HG03175 (cell line): Measurements from ENCODE around the gene OCEL1.
"Not testable (repeated sequence)": the region's sequence is repeated elsewhere in the genome, so short reads cannot be mapped to it uniquely, and the experiment has no call there.

Experiments used
- ATAC-seq: cut with Tn5 transposase; IDR thresholded peaks from one replicate; pipeline ENCODE4 v1.9.1; 2021; ENCODE audit warnings: mild to moderate bottlenecking, moderate library complexity; ENCODE audit not compliant: unreplicated experiment

OCEL1 gene

GRCh38 chr19:17260842-17261325 lies 34.9 kb downstream of the OCEL1 start:
- ATAC-seq = peak; percentile 81

GRCh38 chr19:17262557-17262956 lies 36.5 kb downstream of the OCEL1 start:
- no peak for ATAC-seq

GRCh38 chr19:17263712-17264640 lies 38.0 kb downstream of the OCEL1 start:
- no peak for ATAC-seq

- no peak for ATAC-seq
Observed at GRCh38 chr19:17264641-17264979, 38.6 kb downstream of the OCEL1 start, which contains the start of gene USHBP1. USHBP1 (minus strand) TSS chr19:17264745; CDS start chr19:17264299, 446 bp downstream.

GRCh38 chr19:17266026-17266425 lies 40.0 kb downstream of the OCEL1 start:
- ATAC-seq = no peak

GRCh38 chr19:17266589-17266974 lies 40.6 kb downstream of the OCEL1 start:
- no peak for ATAC-seq

- peak; percentile 88 for ATAC-seq
Observed at GRCh38 chr19:17266975-17267788, 41.2 kb downstream of the OCEL1 start, which contains the start of gene BABAM1. BABAM1 (plus strand) TSS chr19:17267443; CDS start chr19:17268807, 1,364 bp downstream.

- no peak for ATAC-seq
Observed at GRCh38 chr19:17268754-17269153, 42.7 kb downstream of the OCEL1 start.

GRCh38 chr19:17274892-17275291 lies 48.9 kb downstream of the OCEL1 start:
- not testable (repeated sequence) for ATAC-seq

- ATAC-seq = no peak
Observed at GRCh38 chr19:17275441-17276175, 49.6 kb downstream of the OCEL1 start.
